Neural cell (in vitro differentiated cells): ENCODE results near the gene C10orf53.

Experiments used
- EZH2 ChIP-seq: fragments of 200-600, 300-800 bp; shearing (Covaris generic), sonication (generic); IDR thresholded peaks from 2 replicates; pipeline ENCODE4 v1.6.1; 2014; ENCODE audit warnings: antibody characterized with exemption, low read length, borderline replicate concordance, mild to moderate bottlenecking; ENCODE audit not compliant: insufficient read depth, poor library complexity, severe bottlenecking
- MXI1 ChIP-seq: fragments of 450-650 bp; conservative IDR thresholded peaks from 2 replicates; pipeline ENCODE4 v1.6.1; 2014; ENCODE audit warnings: antibody characterized with exemption, mild to moderate bottlenecking; ENCODE audit not compliant: poor library complexity, severe bottlenecking
- POLR2AphosphoS5 ChIP-seq: IDR thresholded peaks from 2 replicates; pipeline ENCODE4 v1.6.1; 2012
- SMC3 ChIP-seq: fragments of 450-650 bp; conservative IDR thresholded peaks from 2 replicates; pipeline ENCODE4 v1.6.1; 2014; ENCODE audit warnings: antibody characterized with exemption, mild to moderate bottlenecking, moderate library complexity; ENCODE audit not compliant: poor library complexity
- TF ChIP-seq, protein P1 (sequence below): fragments of 450-650 bp; IDR thresholded peaks from 2 replicates; pipeline ENCODE4 v1.5.1; 2014; ENCODE audit warnings: antibody characterized with exemption, mild to moderate bottlenecking, moderate library complexity; ENCODE audit not compliant: poor library complexity, severe bottlenecking
- TF ChIP-seq, protein P2 (sequence below): IDR thresholded peaks from 2 replicates; pipeline ENCODE4 v1.6.1; 2012; ENCODE audit warnings: borderline replicate concordance

DNA sequence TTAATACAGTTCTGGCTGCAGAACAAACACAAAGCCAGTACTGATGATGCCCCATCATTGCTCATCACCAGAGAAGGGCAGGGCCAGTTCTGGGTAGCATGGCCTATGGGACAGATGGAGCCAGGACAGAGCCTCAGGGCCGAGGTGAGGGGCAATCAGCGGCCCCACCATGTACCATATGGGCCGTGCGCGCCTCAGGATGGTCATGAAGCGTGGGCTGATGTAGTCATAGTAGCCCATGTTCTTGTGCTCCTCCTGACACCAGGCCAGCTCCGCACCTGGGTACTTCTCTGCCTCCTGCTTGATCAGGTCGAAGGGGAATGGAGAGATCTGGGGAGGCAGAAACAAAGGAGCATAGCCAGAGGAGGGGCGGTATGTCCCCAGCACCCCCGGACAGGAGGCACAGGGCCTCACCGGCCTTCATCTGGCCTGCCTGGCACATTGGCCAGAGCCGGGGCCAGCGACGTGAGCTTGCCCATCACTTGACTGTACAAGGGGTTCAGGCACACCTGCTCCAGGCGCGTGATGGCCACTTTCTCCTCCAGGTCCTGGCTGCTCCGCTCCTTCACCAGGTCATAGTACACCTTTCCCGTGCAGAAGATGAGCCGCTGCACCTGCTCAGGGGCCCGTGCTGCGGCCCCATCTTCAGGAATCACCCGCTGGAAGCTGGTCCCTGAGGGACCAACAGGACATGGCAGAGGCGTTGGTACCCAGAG is 56.6 kb downstream of the C10orf53 start:
- TF ChIP-seq, protein P1, sequence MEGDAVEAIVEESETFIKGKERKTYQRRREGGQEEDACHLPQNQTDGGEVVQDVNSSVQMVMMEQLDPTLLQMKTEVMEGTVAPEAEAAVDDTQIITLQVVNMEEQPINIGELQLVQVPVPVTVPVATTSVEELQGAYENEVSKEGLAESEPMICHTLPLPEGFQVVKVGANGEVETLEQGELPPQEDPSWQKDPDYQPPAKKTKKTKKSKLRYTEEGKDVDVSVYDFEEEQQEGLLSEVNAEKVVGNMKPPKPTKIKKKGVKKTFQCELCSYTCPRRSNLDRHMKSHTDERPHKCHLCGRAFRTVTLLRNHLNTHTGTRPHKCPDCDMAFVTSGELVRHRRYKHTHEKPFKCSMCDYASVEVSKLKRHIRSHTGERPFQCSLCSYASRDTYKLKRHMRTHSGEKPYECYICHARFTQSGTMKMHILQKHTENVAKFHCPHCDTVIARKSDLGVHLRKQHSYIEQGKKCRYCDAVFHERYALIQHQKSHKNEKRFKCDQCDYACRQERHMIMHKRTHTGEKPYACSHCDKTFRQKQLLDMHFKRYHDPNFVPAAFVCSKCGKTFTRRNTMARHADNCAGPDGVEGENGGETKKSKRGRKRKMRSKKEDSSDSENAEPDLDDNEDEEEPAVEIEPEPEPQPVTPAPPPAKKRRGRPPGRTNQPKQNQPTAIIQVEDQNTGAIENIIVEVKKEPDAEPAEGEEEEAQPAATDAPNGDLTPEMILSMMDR = no peak
- TF ChIP-seq MXI1 = no peak
- TF ChIP-seq EZH2 = no peak
- TF ChIP-seq, protein P2, sequence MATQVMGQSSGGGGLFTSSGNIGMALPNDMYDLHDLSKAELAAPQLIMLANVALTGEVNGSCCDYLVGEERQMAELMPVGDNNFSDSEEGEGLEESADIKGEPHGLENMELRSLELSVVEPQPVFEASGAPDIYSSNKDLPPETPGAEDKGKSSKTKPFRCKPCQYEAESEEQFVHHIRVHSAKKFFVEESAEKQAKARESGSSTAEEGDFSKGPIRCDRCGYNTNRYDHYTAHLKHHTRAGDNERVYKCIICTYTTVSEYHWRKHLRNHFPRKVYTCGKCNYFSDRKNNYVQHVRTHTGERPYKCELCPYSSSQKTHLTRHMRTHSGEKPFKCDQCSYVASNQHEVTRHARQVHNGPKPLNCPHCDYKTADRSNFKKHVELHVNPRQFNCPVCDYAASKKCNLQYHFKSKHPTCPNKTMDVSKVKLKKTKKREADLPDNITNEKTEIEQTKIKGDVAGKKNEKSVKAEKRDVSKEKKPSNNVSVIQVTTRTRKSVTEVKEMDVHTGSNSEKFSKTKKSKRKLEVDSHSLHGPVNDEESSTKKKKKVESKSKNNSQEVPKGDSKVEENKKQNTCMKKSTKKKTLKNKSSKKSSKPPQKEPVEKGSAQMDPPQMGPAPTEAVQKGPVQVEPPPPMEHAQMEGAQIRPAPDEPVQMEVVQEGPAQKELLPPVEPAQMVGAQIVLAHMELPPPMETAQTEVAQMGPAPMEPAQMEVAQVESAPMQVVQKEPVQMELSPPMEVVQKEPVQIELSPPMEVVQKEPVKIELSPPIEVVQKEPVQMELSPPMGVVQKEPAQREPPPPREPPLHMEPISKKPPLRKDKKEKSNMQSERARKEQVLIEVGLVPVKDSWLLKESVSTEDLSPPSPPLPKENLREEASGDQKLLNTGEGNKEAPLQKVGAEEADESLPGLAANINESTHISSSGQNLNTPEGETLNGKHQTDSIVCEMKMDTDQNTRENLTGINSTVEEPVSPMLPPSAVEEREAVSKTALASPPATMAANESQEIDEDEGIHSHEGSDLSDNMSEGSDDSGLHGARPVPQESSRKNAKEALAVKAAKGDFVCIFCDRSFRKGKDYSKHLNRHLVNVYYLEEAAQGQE = no peak
- no peak for TF ChIP-seq POLR2AphosphoS5
- no peak for TF ChIP-seq SMC3
